GM18868 (cell line): Measurements from ENCODE around the gene NANOS2.
"Not testable (repeated sequence)": the region's sequence is repeated elsewhere in the genome, so short reads cannot be mapped to it uniquely, and the experiment has no call there.

Experiments
- ATAC-seq: cut with Tn5 transposase; IDR thresholded peaks from one replicate; pipeline ENCODE4 v1.9.1; 2021; ENCODE audit warnings: mild to moderate bottlenecking, moderate library complexity; ENCODE audit not compliant: unreplicated experiment

NANOS2 gene

DNA sequence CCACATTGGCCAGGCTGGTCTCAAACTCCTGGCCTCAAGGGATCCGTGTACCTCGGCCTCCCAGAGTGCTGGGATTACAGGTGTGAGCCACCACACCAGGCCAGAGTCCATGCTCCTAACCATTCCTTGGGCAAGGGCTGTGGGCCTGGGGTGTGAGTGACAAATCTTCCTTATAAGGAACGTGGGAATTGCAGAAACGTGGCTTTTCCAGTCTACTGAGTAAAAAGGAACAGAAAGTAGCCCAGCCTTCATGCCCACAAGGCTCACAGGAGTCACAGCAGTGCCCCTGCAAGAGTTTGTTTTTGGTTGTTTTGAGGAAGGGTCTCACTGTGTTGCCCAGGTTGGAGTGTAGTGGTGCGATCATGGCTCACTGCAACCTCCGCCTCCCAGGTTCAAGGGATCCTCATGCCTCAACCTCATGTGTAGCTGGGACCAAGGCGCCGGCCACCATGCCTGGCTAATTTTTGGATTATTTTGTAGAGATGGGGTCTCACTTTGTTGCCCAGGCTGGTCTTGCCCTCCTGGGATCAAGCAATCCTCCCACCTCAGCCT, 17.2 kb downstream of the NANOS2 start:
- no peak for ATAC-seq

DNA sequence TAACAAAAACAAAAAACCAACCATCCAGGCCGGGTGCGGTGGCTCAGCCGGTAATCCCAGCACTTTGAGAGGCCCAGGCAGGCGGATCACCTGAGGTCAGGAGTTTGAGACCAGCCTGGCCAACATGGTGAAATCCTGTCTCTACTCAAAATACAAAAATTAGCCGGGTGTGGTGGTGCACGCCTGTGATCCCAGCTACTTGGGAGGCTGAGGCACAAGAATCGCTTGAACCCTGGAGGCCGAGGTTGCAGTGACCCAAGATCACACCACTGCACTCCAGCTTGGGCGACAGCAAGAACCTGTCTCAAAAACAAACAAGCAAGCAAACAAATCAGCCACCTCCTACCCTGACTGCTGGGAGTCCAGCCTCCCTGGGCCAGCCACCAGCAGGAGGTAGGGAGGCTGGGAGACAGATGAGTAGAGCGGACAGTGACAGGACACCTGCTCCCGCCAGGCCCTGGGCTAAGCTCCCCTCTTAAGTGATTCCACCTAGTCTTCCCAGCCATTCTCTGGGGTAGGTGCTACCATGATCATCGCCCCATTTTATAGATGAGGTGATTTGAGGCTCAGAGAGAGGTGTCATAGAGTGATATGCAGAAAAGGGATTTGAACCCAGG, 18.5 kb downstream of the NANOS2 start:
- ATAC-seq, result not testable (repeated sequence)

- no peak for ATAC-seq
Observed at GRCh38 chr19:45895519-45895972, 19.0 kb downstream of the NANOS2 start.

GRCh38 chr19:45890877-45891276, 23.7 kb downstream of the NANOS2 start:
- ATAC-seq, result no peak

- no peak for ATAC-seq
Observed at GRCh38 chr19:45889210-45889885, 25.2 kb downstream of the NANOS2 start.

- no peak for ATAC-seq
Observed at GRCh38 chr19:45887200-45887710, 27.3 kb downstream of the NANOS2 start.

GRCh38 chr19:45886427-45887199, 28.0 kb downstream of the NANOS2 start:
- ATAC-seq, result peak; percentile 53

DNA sequence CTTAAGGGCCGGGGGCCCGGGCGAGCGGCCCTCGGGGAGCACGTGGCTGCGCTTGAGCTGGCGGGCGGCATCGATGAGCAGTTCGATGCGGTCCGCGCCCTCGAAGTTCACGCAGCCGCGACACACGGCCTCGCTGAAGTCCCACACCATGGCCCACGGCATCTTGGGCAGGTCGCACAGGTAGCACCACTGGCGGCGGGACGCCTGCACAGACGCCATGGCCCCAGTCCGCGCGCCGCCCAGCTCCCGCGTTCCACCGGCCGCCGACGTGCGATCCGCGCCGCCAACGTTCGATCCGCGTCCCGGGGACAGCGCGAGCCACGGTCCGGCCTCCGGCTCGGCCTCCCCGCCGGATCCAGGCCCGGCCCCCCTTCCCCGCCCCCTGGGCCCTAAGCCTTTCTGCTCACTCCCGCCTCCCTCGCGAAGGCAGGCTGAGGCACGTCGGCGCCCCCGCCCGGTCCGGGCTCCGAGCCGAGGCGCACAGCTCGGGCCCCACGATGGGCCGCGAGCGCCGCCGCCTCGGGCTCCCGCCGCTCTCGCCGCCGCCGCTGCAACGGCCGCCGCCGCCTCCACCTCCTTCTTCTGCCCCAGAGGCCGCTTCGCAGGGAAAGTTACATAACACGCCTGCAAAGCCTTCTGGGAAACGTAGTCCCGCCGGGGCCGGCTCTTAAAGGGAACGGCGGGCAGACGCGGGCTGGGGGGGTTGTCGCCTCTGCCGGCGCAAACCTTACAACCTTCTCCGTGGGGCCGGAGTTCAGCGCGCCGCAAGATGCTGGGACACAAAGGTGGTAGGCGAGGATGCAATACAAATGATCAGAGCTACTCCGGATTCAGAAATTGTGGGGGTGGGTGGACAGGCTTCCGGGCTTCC, 28.8 kb downstream of the NANOS2 start, which contains the start of gene IRF2BP1:
Gene IRF2BP1 (minus strand): TSS at position 586 of the 871 bp plus-strand sequence. CDS start 367 bp downstream, at position 219.
- ATAC-seq, result peak; percentile 47

DNA sequence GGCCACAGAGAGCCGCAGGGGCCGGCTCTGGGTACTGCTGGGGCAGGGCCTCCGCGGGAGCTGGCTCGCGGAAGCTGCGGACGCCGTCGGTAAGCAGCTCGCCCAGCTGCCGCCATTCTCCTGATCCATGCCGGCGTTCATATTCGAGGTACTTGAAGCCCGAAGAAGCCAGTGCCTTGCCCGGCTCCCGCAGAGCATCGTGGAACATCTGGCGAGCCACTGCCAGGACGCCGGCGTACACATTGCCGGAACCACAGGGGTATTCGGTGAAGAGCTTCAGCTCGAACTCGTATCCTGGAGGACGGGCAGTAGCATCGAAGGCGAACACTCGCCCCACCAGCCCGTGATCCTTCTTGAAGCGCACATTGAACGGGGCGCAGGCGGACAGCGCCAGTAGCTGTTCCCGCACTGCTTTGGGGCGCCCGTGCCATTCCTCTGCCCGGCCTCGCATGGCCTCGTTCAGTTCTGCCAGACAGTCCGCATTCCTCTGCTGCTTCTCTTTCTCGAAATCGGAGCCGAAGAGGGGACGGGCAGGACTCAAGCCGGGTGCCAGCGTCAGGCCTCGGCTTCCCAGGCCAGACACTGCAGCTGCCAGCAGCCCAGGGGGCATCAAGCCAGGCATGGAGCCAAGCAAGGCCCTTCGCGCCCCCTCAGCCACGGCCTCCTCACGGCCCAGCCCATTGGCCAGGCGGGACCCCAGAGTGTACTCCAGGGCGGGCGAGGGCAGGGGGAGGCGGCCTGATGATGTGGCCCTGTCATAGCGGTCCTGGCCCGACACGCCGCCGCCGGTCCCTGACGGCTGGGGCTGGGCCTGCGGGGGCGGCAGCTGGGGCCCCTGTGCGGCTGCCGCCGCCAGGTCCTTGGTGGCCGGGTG, 29.7 kb downstream of the NANOS2 start:
- peak; percentile 13 for ATAC-seq

DNA sequence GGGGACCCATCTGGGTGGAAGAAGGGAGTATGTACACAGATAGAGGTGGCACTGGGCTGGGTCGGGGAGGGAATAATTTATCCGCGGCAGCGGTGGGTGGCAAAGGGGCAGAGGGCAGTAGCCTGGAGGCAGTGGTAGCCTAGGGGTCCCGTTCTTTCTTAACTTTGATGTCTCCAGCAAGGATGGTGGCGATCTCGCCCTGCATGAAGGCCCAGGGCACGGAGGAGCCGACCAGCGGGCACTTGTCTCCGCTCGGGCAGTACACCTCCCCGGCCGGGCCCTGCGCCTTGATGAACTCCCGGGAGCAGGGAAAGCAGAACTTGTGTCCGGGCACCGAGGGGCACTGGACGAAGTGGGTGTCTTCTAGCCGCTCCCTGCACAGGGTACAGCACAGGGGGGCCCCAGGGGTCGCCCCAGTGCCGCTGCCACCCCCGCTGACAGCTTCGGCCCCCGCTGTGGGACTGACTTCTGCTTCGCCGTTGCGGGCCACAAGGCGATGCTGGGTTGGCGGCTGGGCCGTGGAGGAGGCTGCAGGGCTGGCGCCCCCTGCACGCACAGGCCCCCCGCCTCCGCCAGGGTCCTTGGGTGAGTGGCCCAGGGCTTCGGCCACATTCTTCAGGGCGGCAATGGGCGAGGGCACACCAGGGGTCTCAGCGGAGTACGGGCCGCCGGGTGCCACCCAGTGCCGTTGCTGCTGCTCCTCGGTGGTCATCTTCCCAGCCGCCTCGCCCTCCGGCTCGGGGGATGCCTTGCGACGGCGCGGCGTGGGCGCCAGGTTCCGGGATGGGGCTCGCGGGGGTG, 30.5 kb downstream of the NANOS2 start:
- ATAC-seq, result no peak

GRCh38 chr19:45883586-45883880, 31.0 kb downstream of the NANOS2 start:
- no peak for ATAC-seq

- ATAC-seq, result no peak
Observed at GRCh38 chr19:45882652-45883585, 31.7 kb downstream of the NANOS2 start.

- no peak for ATAC-seq
Observed at GRCh38 chr19:45881909-45882528, 32.6 kb downstream of the NANOS2 start.

- ATAC-seq, result no peak
Observed at GRCh38 chr19:45881082-45881908, 33.3 kb downstream of the NANOS2 start.

GRCh38 chr19:45879971-45880370, 34.6 kb downstream of the NANOS2 start:
- no peak for ATAC-seq

DNA sequence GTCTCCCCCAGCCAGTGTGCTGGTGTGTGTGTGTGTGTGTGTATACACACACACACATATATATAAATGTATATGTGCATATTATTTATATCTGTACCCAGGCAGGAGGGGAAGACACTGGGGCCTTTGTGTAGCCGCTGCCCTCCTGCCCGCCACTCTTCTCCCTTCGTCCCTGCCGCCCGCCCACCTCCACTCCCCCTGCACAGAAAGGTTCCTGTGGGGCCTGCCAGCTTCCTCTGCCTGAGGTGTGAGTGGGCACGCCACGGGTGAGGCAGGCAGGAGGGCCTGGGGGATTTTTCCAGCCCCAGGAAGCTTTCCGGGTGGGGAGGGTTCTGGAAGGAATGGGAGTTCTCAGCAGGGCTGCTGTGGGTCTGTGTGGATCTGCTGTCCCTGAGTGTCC, 35.5 kb downstream of the NANOS2 start:
- no peak for ATAC-seq
